ENCODE data around the gene CHRND.
"Not testable (repeated sequence)": the region's sequence is repeated elsewhere in the genome, so short reads cannot be mapped to it uniquely, and the experiment has no call there.

The CHRND gene

GRCh38 chr2:232527905-232528470 lies 2.0 kb downstream of the CHRND start:
- no peak for DNase-seq (ENCODE audit: low spot score)

GRCh38 chr2:232528746-232529460 lies 2.9 kb downstream of the CHRND start:
- DNase-seq (ENCODE audit: low spot score), result no peak

GRCh38 chr2:232529806-232530547 lies 4.0 kb downstream of the CHRND start:
- no peak for DNase-seq (ENCODE audit: low spot score)

DNA sequence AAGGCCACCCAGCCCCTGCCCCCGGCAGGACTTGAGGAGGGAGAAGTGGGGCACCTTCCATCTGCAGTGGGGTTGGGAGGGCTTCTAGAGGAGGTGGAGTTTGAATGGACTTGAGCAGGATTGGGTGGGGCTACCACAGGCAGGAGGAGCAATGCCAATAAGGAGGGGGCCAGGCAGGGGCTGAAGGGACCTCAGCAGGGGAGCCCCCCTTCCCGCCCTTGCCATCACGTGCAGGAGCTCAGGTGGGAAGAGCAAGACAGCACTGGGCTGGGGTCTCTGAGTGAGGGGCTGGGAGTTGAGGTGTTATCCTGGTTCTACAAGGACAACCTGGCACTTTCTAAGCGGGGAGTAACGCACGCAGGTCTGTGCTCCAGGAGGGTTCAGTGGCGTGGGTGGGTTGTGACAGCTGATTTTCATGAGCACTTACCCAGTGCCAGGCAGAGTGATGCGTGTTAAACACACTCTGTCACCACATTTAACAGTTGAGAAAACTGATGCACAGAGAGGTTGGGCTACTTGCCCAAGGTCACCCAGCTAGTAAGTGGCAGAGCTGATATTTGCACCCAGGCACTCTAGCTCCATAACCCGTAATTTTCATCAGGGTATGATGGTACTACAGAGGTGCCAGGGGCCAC lies 4.8 kb downstream of the CHRND start:
- no peak for DNase-seq (ENCODE audit: low spot score)

- no peak for DNase-seq (ENCODE audit: low spot score)
Measured at GRCh38 chr2:232532419-232532818, 6.5 kb downstream of the CHRND start.

GRCh38 chr2:232532821-232533220 lies 6.9 kb downstream of the CHRND start:
- DNase-seq (ENCODE audit: low spot score), result not testable (repeated sequence)

GRCh38 chr2:232533944-232534710 lies 8.2 kb downstream of the CHRND start:
- DNase-seq (ENCODE audit: low spot score), result no peak

DNA sequence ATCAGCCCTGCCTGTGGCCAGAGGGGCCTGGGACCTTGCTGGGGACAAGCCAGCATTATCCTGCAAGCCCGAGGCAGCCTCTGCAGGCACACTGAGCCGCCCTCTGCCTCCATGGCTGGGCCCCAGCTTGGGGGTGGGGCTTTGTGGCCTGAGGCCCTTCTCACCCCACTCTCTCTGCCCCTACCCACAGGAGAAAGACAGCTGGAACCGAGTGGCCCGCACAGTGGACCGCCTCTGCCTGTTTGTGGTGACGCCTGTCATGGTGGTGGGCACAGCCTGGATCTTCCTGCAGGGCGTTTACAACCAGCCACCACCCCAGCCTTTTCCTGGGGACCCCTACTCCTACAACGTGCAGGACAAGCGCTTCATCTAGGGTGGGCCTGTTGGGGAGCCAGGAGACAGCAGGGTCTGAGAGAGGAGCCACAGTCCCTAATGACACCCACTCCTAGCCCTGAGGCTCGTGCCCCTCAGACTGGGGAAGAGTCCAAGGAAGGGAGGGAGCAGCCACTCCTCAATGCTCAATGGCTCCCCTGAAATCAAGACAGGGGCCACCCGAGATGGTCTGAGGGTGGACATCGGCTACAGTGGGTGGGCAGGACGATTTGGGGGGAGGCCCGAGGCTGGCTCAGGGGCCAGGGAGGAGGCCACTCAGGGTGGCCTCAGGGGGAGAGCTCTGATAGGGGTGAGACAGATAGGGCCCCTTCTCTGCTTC lies 9.1 kb downstream of the CHRND start:
- no peak for DNase-seq (ENCODE audit: low spot score)

- no peak for DNase-seq (ENCODE audit: low spot score)
Measured at GRCh38 chr2:232535761-232536530, 10.0 kb downstream of the CHRND start.

DNA sequence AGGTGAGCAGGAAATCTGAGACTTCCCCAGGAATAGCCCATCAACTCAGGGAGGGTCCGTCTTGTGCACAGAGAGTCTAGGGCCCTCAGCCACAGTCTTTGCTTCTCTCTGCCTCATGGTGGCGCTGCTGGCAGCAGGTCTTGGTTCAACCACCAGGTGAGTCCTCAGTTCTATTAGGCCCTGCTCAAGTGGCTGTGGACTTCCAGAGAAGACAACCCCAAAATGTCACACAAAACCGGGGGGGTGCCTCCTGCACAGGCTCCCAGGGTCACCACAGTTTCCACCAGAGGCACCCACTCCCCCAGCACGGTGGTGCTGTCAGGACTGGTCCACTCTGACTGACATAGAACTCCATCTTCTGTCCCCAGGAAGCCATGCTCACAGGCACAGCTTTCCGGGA lies 11.1 kb downstream of the CHRND start:
- no peak for DNase-seq (ENCODE audit: low spot score)

DNA sequence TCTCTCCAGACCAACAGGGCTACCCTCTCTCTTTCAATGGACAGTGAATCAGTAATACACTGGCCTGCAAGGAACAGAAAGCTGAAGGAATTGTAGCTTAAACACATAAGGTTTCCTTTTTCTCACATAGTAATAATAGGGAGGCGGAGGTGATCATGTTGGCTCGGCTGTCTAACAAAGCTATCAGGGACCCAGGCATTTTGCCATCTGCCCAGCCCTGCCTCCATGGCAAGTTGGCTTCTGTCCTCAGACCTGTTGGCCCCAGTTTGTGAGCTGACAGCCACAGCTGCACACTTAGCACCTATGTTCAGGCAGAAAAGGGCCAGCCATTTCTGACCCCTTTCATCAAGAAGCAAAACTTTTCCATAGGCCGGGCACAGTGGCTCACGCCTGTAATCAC lies 11.5 kb downstream of the CHRND start:
- no peak for DNase-seq (ENCODE audit: low spot score)

DNA sequence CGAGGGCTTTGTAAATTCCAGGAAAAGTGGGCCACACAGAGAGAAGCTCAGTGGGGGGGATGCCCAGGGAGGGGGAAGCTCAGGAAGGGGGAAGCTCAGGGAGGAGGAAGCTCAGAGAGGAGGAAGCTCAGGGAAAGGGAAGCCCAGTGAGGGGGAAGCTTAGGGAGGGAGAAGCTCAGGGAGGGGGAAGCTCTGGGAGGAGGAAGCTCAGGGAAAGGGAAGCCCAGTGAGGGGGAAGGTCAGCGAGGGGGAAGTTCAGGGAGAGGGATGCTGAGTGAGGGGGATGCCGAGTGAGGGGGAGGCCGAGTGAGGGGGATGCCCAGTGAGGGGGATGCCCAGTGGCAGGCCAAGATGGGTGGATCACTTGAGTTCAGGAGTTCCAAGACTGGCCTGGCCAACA lies 12.7 kb downstream of the CHRND start:
- DNase-seq (ENCODE audit: low spot score), result no peak

DNA sequence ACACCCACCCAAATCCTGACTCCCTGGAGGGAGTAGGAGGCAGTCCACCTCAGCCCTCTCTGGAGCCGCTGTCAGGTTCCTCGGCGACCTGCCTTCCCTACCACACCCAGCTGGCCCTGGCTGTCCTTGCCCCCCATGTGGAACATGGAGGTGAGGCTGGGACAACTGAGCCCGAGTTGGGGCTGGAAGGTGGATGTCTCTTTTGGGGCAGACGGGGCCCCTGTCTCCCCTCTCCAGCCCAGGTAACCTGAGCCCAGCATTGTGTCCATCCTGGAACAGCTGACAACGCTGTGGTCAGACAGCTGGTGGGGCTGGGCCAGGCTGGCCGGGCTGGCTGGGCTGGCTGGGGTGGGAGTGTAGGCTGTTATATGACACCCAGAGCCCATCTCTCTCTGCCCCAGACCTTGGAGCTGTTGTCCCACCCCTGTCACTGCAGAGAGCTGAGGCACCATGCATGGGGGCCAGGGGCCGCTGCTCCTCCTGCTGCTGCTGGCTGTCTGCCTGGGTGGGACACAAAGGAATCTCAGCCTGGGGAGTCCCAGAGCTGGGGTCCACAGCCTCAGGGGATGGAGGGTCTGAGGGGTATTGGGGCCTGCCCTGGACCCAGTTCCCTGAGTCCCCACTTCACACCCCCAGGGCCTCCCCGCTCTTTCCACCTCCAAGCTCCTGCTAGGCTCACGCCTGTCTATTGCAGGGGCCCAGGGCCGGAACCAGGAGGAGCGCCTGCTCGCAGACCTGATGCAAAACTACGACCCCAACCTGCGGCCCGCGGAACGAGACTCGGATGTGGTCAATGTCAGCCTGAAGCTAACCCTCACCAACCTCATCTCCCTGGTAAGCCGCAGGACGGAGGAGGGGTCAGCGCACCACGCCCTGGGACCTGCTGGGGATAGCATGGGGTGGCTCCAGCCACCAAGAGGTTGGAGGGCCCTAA lies 13.6 kb downstream of the CHRND start, which contains the start of gene CHRNG:
TSS of gene CHRNG (plus strand) at position 395 of the 934 bp plus-strand sequence. CDS start at position 451, 56 bp downstream.
- no peak for DNase-seq (ENCODE audit: low spot score)

DNA sequence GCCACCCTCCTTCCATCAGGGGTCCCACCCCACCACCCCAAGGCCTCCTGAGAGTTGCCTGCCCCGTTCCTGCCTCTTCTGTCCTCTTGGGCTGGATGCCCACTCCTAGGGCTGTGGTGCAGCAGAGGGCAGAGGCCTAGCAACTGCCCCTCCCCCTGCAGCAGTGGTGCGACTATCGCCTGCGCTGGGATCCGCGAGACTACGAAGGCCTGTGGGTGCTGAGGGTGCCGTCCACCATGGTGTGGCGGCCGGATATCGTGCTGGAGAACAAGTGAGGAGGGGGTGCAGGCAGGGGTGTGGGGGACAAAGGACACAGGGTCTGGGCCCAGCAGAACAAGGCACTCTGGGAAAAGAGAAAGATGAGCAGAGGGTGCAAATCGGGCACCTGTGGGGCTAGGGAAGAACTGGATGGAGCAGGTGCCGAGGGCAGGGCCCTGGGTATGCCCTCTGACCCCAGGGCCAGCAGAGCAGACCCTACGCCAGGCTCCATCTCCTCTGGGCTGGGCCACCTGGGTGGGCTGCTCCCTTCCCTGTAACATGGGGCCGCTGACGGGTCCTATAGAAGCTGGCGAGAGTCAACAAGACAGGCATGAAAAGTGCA lies 14.6 kb downstream of the CHRND start:
- no peak for DNase-seq (ENCODE audit: low spot score)

- no peak for DNase-seq (ENCODE audit: low spot score)
Measured at GRCh38 chr2:232541195-232541960, 15.4 kb downstream of the CHRND start.

DNA sequence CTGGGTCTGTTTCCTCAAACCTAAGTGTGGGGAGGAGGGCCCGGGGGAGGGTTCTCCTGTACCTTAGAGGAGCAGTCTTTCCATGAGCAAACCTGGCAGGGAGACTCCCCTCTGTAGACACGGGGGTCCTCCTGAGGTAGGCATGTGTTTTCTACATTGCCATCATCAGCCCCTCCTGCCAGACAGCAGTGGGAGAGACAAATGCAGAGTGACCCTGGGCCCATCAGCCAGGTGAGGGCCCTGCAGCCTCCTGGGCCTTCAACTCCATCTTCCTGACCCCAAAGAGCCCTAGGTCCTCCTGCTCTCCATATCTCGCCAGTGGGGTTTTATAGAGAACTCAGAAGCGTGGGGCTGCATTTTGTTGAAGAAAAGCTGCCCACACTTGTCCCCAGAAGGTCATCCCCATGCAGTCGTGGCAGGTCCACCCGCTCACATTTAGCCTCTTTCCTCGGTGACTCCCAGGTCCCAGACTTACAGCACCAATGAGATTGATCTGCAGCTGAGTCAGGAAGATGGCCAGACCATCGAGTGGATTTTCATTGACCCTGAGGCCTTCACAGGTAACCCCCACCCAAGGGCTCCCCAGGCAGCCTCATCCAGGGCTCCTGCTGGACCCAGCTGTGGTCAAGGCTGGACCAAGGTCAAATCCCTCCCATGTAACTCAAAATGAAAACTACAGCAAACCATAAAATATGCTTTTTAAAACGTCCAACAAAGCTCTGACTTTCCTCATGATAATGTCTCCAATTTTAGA lies 16.2 kb downstream of the CHRND start:
- no peak for DNase-seq (ENCODE audit: low spot score)

DNA sequence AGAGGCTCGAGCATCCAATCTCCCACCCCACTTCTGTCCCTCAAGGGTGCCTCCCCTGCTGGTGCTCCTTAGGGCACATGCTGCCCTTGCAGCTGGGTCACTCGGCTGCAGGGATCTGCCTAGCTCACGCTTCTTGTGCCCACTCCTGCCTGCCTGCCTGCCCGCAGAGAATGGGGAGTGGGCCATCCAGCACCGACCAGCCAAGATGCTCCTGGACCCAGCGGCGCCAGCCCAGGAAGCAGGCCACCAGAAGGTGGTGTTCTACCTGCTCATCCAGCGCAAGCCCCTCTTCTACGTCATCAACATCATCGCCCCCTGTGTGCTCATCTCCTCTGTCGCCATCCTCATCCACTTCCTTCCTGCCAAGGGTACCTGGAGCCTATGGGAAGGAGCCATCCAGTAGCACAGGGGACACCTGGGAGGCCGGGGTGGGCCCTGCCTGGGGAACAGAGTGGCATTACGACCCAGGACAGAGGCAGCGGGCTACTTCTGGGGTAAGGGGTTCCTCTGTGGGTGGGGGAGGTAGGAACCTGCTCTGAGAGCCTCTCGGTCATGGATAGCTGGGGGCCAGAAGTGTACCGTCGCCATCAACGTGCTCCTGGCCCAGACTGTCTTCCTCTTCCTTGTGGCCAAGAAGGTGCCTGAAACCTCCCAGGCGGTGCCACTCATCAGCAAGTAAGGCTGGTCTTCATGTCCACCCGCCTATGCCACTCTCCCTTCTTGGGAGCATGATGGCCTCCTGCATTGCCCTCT lies 16.9 kb downstream of the CHRND start:
- no peak for DNase-seq (ENCODE audit: low spot score)

Data from CD4-positive, alpha-beta T cell treated with Interleukin-15 for 4 hours (primary cell).